Measurements from ENCODE around the gene PIKFYVE.

Gene PIKFYVE

DNA sequence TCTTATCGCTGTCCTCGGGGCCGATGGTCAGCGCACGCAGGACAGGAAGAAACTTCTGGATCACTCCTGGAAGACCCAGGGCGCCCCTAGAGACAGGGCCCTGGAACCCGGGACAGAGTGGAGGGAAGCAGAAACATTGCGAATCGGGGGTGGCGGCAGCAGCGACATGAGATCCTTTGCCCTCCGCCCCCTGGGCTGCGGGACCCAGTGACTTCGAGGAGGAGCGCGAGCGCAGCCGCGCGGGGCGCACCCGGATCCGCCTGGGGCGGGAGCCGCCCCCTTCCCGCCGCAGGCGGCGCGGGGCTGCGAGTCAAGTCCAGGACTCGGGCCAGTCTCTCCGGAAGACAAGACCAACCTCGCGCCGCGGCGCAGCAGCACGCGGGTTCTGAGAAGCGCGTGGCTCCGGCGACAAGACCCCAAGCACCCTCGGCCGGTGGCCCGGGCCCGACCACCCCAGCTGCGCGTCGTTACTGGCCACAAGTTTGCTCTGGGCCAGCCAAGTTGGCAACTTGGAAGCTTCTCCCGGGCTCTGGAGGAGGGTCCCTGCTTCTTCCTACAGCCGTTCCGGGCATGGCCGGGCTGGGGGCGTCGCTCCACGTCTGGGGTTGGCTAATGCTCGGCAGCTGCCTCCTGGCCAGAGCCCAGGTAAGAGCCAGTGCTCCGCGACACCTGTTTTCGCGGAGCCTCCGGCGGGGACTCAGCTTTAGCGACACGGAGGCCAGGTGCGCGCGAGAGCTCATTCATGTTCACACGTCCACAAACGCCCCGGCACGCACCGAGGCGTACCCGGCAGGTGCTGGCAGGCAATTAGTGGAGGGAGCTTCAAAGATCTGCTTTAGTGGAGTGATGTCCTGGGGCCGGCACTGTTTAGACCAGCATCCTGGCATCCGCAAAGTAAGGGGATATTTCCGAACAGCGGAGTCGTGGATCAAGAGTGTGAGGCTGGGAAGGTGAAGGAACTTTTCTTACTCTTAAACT is 140.7 kb downstream of the PIKFYVE start, which contains the start of gene PTH2R:
Gene PTH2R, plus strand, starts transcription at position 319 of the 978 bp plus-strand sequence. Its CDS starts 252 bp downstream, at position 571.
- FAIRE-seq (no peak), DNase-seq (ENCODE audit: extremely low spot score, insufficient read length, low read depth) (no peak)

DNA sequence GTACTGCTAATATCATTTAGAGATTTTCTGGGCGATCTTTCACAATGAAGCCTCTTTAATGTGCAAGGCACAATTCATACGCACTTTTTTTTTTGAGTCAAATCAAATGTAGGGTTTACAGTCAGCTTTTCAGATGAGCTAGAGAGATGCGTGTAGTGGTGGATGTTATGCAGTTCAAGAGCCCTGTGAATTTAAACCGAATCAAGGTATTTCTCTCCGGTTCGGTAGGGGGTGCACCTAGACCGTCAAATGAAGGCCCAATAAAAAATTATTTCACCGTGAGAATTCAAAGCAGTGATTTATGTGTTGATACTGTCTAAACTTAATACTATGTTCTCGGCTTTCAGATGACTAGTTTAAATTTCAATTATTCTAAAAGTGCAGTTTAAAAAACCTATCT is 141.6 kb downstream of the PIKFYVE start:
- DNase-seq (ENCODE audit: extremely low spot score, insufficient read length, low read depth) (no peak), FAIRE-seq (no peak)
